Measurements from ENCODE around the gene BMAL1. TPM values are rescaled to one million over a fixed set of nuclear protein-coding genes. Genes with fewer than 3 reads are reported as not detected.

Gene BMAL1
- total and polyA plus RNA-seq, 2 donors (not counting 1 experiment from before 2014, with no cell fraction given): 10.7 to 11.2 TPM

DNA sequence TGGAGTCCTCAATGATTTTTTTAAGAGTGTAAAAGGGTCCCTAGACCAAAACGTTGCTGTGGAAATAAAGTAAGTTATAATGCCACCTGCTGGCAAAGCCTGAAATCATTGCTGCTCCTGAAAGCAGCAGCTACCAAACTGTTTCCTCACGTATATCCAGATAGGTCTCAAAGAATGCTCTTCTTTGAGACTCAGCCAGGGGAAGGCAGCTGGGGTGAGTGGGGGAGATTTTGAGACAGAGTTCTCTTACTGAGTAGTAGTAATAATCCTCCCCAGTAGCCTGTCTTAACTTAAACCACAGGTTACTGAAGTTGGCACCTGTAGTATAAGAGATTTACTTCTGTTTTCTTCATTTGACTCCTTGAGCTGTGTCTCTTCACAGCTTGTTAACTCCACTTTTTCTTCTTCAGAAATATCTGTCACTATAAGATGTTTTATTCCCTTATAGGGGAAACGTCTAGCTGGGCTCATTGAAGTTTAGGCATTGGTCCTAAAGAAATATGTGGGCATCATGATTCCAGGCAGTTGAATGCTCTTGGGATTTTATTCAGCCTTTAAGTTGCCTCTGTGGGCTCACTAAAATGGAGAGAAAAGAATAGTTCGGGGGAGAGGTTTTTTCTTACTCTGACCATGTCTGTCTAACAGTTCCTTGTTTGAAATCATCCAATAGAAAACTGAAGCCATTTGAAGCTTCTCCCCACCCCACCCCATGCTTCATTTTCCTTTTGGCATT is 107.5 kb downstream of the BMAL1 start:
- TF ChIP-seq CTCF (conservative IDR thresholded peaks at IDR 0.05 in 1 of 2, IDR thresholded peaks at IDR 0.05 in 1 of 2; ENCODE audit: low read depth in 1 of 2, low read length in 2 of 2) (peak; percentile 65 to 71), EZH2 (IDR thresholded peaks at IDR 0.05; ENCODE audit: low read length, missing control alignments) (no peak)
- H2AFZ ChIP-seq (ENCODE audit: low read length): no peak overlapping the region
- H3K79me2 ChIP-seq (ENCODE audit: control insufficient read depth, insufficient read depth, low read length): no peaks in the 10 kb centered on the region
- no peaks in the 10 kb centered on the region for H4K20me1 ChIP-seq (ENCODE audit: control insufficient read depth, extremely low read depth, insufficient read depth, low read length)
- H3K27ac ChIP-seq (ENCODE audit: insufficient read depth, low read length): no peak overlapping the region
- no peaks in the 10 kb centered on the region for H3K27me3 ChIP-seq (ENCODE audit: control insufficient read depth, insufficient read depth, low read length)
- no peaks in the 10 kb centered on the region for H3K4me1 ChIP-seq (ENCODE audit: control insufficient read depth, extremely low read depth, insufficient read depth, low read length)
- DNase-seq (ENCODE audit: low read depth in 2 of 2): peak; percentile 49 to 61
- no peaks in the 10 kb centered on the region for H3K9me3 ChIP-seq (ENCODE audit: control insufficient read depth, insufficient read depth, low read depth, low read length)
- no peak overlapping the region for H3K4me3 ChIP-seq (replicated peaks in 1 of 4; ENCODE audit: control extremely low read depth in 1 of 4, insufficient read depth in 1 of 4, low read depth in 3 of 4, low read length in 4 of 4)
- H3K4me2 ChIP-seq (ENCODE audit: extremely low read depth, insufficient read depth, low read length): no peak overlapping the region
- peaks cover 9% of the 10 kb centered on the region for H3K36me3 ChIP-seq (ENCODE audit: control insufficient read depth, insufficient read depth, low read length)
- no peak overlapping the region for H3K9ac ChIP-seq (ENCODE audit: insufficient read depth, low read length)

DNA sequence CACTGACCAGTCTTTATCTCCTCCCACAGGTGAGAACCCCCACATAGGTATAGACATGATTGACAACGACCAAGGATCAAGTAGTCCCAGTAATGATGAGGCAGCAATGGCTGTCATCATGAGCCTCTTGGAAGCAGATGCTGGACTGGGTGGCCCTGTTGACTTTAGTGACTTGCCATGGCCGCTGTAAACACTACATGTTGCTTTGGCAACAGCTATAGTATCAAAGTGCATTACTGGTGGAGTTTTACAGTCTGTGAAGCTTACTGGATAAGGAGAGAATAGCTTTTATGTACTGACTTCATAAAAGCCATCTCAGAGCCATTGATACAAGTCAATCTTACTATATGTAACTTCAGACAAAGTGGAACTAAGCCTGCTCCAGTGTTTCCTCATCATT is 109.0 kb downstream of the BMAL1 start:
- H3K4me1 ChIP-seq (ENCODE audit: control insufficient read depth, extremely low read depth, insufficient read depth, low read length): no peaks in the 10 kb centered on the region
- TF ChIP-seq EZH2 (IDR thresholded peaks at IDR 0.05; ENCODE audit: low read length, missing control alignments) (no peak), CTCF (conservative IDR thresholded peaks at IDR 0.05 in 1 of 2, IDR thresholded peaks at IDR 0.05 in 1 of 2; ENCODE audit: low read depth in 1 of 2, low read length in 2 of 2) (no peak)
- no peak overlapping the region for H3K4me3 ChIP-seq (replicated peaks in 1 of 4; ENCODE audit: control extremely low read depth in 1 of 4, insufficient read depth in 1 of 4, low read depth in 3 of 4, low read length in 4 of 4)

GRCh38 chr11:13388741-13389140 is 111.2 kb downstream of the BMAL1 start:
- Histone ChIP-seq H3K27me3 (ENCODE audit: control insufficient read depth, insufficient read depth, low read length) (no peaks in the 10 kb centered on the region), H3K27ac (ENCODE audit: insufficient read depth, low read length) (no peak overlapping the region), H3K9me3 (ENCODE audit: control insufficient read depth, insufficient read depth, low read depth, low read length) (no peaks in the 10 kb centered on the region), H3K79me2 (ENCODE audit: control insufficient read depth, insufficient read depth, low read length) (no peaks in the 10 kb centered on the region), H4K20me1 (ENCODE audit: control insufficient read depth, extremely low read depth, insufficient read depth, low read length) (no peaks in the 10 kb centered on the region), H3K4me1 (ENCODE audit: control insufficient read depth, extremely low read depth, insufficient read depth, low read length) (no peaks in the 10 kb centered on the region), H3K9ac (ENCODE audit: insufficient read depth, low read length) (no peak overlapping the region), H3K4me2 (ENCODE audit: extremely low read depth, insufficient read depth, low read length) (no peak overlapping the region), H2AFZ (ENCODE audit: low read length) (no peak overlapping the region), H3K36me3 (ENCODE audit: control insufficient read depth, insufficient read depth, low read length) (peaks cover 6% of the 10 kb centered on the region), H3K4me3 (replicated peaks in 1 of 4; ENCODE audit: control extremely low read depth in 1 of 4, insufficient read depth in 1 of 4, low read depth in 3 of 4, low read length in 4 of 4) (no peak overlapping the region)
- no peak for TF ChIP-seq EZH2 (IDR thresholded peaks at IDR 0.05; ENCODE audit: low read length, missing control alignments)
- TF ChIP-seq CTCF (conservative IDR thresholded peaks at IDR 0.05 in 1 of 2, IDR thresholded peaks at IDR 0.05 in 1 of 2; ENCODE audit: low read depth in 1 of 2, low read length in 2 of 2): no peak
- no peak for DNase-seq (ENCODE audit: low read depth in 2 of 2)

More for the DNA sequence above, 109.0 kb downstream of the BMAL1 start:
- Histone ChIP-seq H3K9me3 (ENCODE audit: control insufficient read depth, insufficient read depth, low read depth, low read length) (no peaks in the 10 kb centered on the region), H2AFZ (ENCODE audit: low read length) (no peak overlapping the region), H3K27ac (ENCODE audit: insufficient read depth, low read length) (no peak overlapping the region), H3K9ac (ENCODE audit: insufficient read depth, low read length) (no peak overlapping the region), H3K27me3 (ENCODE audit: control insufficient read depth, insufficient read depth, low read length) (no peaks in the 10 kb centered on the region), H3K36me3 (ENCODE audit: control insufficient read depth, insufficient read depth, low read length) (peaks cover 6% of the 10 kb centered on the region), H3K79me2 (ENCODE audit: control insufficient read depth, insufficient read depth, low read length) (no peaks in the 10 kb centered on the region), H3K4me2 (ENCODE audit: extremely low read depth, insufficient read depth, low read length) (no peak overlapping the region), H4K20me1 (ENCODE audit: control insufficient read depth, extremely low read depth, insufficient read depth, low read length) (no peaks in the 10 kb centered on the region)
- DNase-seq (ENCODE audit: low read depth in 2 of 2): no peak

Data from fibroblast of lung (primary cell).